Loucy (cell line): Measurements from ENCODE around the gene MAP9.

Experiments
- H2AFZ ChIP-seq: fragments of 200-600 bp; sonication (generic); 2 replicates; pipeline ENCODE4 v1.6.0; 2016; ENCODE audit warnings: antibody characterized with exemption, mild to moderate bottlenecking, low read length, moderate library complexity
- H3F3A ChIP-seq: fragments of 200-600 bp; 2 replicates; pipeline ENCODE4 v1.6.0; 2016; ENCODE audit warnings: antibody characterized with exemption, low read depth, mild to moderate bottlenecking
- H3K27me3 ChIP-seq: fragments of 200-600 bp; sonication (generic); 2 replicates; pipeline ENCODE4 v1.6.1; 2014; ENCODE audit warnings: low read length, mild to moderate bottlenecking; ENCODE audit not compliant: insufficient read depth, poor library complexity, severe bottlenecking
- H3K36me3 ChIP-seq: fragments of 200-600 bp; sonication (generic); 2 replicates; pipeline ENCODE4 v1.6.1; 2016; ENCODE audit warnings: low read length; ENCODE audit not compliant: insufficient read depth
- H3K4me1 ChIP-seq: fragments of 200-600 bp; sonication (generic); 2 replicates; pipeline ENCODE4 v1.5.1; 2014; ENCODE audit warnings: low read length, mild to moderate bottlenecking; ENCODE audit not compliant: insufficient read depth, poor library complexity, severe bottlenecking
- H3K4me2 ChIP-seq: fragments of 200-600 bp; sonication (generic); 2 replicates; pipeline ENCODE4 v1.6.0; 2014; ENCODE audit warnings: antibody characterized with exemption, low read length, low read depth, mild to moderate bottlenecking; ENCODE audit not compliant: poor library complexity, severe bottlenecking
- H3K4me3 ChIP-seq: fragments of 200-600 bp; sonication (generic); 2 replicates; pipeline ENCODE4 v1.5.1; 2014; ENCODE audit warnings: low read length, mild to moderate bottlenecking, mixed read lengths; ENCODE audit not compliant: poor library complexity, severe bottlenecking
- H3K79me2 ChIP-seq: fragments of 200-600 bp; sonication (generic); 2 replicates; pipeline ENCODE4 v1.6.1; 2014; ENCODE audit warnings: low read length; ENCODE audit not compliant: insufficient read depth
- H3K9ac ChIP-seq: fragments of 200-600 bp; sonication (generic); 2 replicates; pipeline ENCODE4 v1.6.0; 2014; ENCODE audit warnings: mild to moderate bottlenecking, low read depth, low read length, moderate library complexity; ENCODE audit not compliant: poor library complexity, severe bottlenecking
- H3K9me2 ChIP-seq: fragments of 200-600 bp; sonication (generic); replicated peaks from 2 replicates; pipeline ENCODE4 v1.6.1; 2016; ENCODE audit warnings: low read depth, low read length, mixed read lengths
- H3K9me3 ChIP-seq: fragments of 200-600 bp; sonication (generic); 2 replicates; pipeline ENCODE4 v1.6.1; 2014; ENCODE audit warnings: mild to moderate bottlenecking, antibody characterized with exemption, low read length, low read depth; ENCODE audit not compliant: insufficient read depth
- H4K20me1 ChIP-seq: fragments of 200-600 bp; sonication (generic); 2 replicates; pipeline ENCODE4 v1.6.0; 2014; ENCODE audit warnings: antibody characterized with exemption, low read length, mild to moderate bottlenecking; ENCODE audit not compliant: insufficient read depth, poor library complexity, severe bottlenecking
- CTCF ChIP-seq: fragments of 200-600 bp; sonication (generic); conservative IDR thresholded peaks from 2 replicates; pipeline ENCODE4 v1.5.1; 2014; ENCODE audit warnings: mild to moderate bottlenecking, antibody characterized with exemption, low read length
- EZH2phosphoT487 ChIP-seq: fragments of 200-600 bp; IDR thresholded peaks from 2 replicates; pipeline ENCODE4 v1.6.1; 2018; ENCODE audit warnings: antibody characterized with exemption, mild to moderate bottlenecking, moderate library complexity, borderline replicate concordance

MAP9 gene

DNA sequence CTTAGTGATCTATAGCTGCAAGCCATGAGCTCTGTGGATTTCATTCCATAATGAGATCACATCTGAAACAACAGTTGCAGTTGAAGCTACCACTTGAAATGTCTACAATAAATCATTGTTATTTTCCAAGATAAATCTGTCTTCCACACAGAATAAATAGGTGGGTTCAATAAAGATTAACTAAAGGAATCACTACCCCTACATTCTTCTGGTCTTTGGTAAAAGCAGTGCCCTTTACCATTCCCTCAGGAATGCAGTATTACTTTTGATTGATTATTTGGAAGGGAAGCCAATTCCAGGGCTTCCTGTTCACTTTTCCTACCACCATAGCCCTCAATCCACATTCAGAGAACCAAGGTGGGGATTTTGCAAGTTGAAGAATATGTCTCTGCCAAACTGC lies 38.9 kb upstream of the MAP9 start:
- no peaks in the 10 kb centered on the region for H4K20me1 ChIP-seq
- H3K9me3 ChIP-seq: no peaks in the 10 kb centered on the region
- H3K27me3 ChIP-seq: no peaks in the 10 kb centered on the region
- no peak for TF ChIP-seq CTCF
- TF ChIP-seq EZH2phosphoT487: no peak
- H3K9ac ChIP-seq: no peak overlapping the region
- H3K4me3 ChIP-seq: no peak overlapping the region
- H2AFZ ChIP-seq: no peak overlapping the region
- no peaks in the 10 kb centered on the region for H3K36me3 ChIP-seq
- no peaks in the 10 kb centered on the region for H3K9me2 ChIP-seq
- no peaks in the 10 kb centered on the region for H3K4me1 ChIP-seq
- H3F3A ChIP-seq: no peaks in the 10 kb centered on the region
- H3K4me2 ChIP-seq: no peak overlapping the region
- H3K79me2 ChIP-seq: no peaks in the 10 kb centered on the region

- H3K9me3 ChIP-seq: no peaks in the 10 kb centered on the region
- no peaks in the 10 kb centered on the region for H3K27me3 ChIP-seq
- no peak overlapping the region for H3K4me2 ChIP-seq
- H3K4me1 ChIP-seq: no peaks in the 10 kb centered on the region
- TF ChIP-seq EZH2phosphoT487 (no peak), CTCF (no peak)
- H2AFZ ChIP-seq: no peak overlapping the region
- H3K4me3 ChIP-seq: no peak overlapping the region
- no peaks in the 10 kb centered on the region for H4K20me1 ChIP-seq
- no peaks in the 10 kb centered on the region for H3K79me2 ChIP-seq
- no peaks in the 10 kb centered on the region for H3K9me2 ChIP-seq
- no peaks in the 10 kb centered on the region for H3K36me3 ChIP-seq
- H3K9ac ChIP-seq: no peak overlapping the region
- H3F3A ChIP-seq: no peaks in the 10 kb centered on the region
Measured at GRCh38 chr4:155413451-155413850, 36.7 kb upstream of the MAP9 start.

- TF ChIP-seq CTCF (no peak), EZH2phosphoT487 (no peak)
- H3K4me2 ChIP-seq: no peak overlapping the region
- no peaks in the 10 kb centered on the region for H4K20me1 ChIP-seq
- H3K9ac ChIP-seq: no peak overlapping the region
- H3K36me3 ChIP-seq: no peaks in the 10 kb centered on the region
- H3F3A ChIP-seq: no peaks in the 10 kb centered on the region
- H3K9me2 ChIP-seq: no peaks in the 10 kb centered on the region
- H3K27me3 ChIP-seq: no peaks in the 10 kb centered on the region
- no peaks in the 10 kb centered on the region for H3K4me1 ChIP-seq
- no peaks in the 10 kb centered on the region for H3K79me2 ChIP-seq
- H3K4me3 ChIP-seq: no peak overlapping the region
- no peak overlapping the region for H2AFZ ChIP-seq
- H3K9me3 ChIP-seq: no peaks in the 10 kb centered on the region
Measured at GRCh38 chr4:155411546-155411945, 34.8 kb upstream of the MAP9 start.
